Measurements from ENCODE around the gene CHURC1.

Gene CHURC1

GRCh38 chr14:64966976-64967375 lies 52.7 kb downstream of the CHURC1 start:
- DNase-seq (ENCODE audit: low spot score), result no peak
- POLR2A ChIA-PET (ENCODE audit: low non-redundant PET), result interaction anchor here (0.8 kb wide), 1 partner anchor 126 kb away, joined by 3 read pairs; no protein-coding TSS in a partner anchor
- H3K27ac ChIP-seq, result no peak overlapping the region
- CTCF ChIA-PET, result interaction anchor here (0.7 kb wide), 1 partner anchor 254 kb away, joined by 3 read pairs; no protein-coding TSS in a partner anchor
- no peak for TF ChIP-seq CTCF (conservative IDR thresholded peaks at IDR 0.05; ENCODE audit: low read depth)

- ChIA-PET POLR2A (ENCODE audit: low non-redundant PET) (no interaction called here), CTCF (no interaction called here)
- H3K27ac ChIP-seq, result no peak overlapping the region
- no peak for TF ChIP-seq CTCF (conservative IDR thresholded peaks at IDR 0.05; ENCODE audit: low read depth)
- no peak for DNase-seq (ENCODE audit: low spot score)
Observed at GRCh38 chr14:64968167-64968566, 53.9 kb downstream of the CHURC1 start.

DNA sequence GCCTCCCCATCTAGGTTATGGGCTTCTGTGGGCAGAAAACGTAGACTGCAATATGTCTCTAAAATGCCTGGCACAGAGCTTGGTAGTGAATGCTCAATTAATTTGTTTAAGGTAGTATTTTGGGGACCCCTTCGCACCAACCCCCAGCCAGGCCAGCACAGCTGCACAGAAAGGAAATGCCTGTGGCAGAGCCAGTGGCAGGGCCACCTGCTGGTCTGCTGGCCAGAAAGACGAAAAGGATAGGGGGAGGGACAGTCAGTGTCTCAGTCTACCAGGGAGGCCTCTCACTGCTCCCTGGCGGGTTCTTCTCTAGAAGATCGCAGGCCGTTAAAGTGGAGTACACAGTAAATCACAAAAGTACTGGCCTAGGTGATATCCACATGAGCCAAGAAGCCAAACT lies 54.4 kb downstream of the CHURC1 start:
- H3K27ac ChIP-seq, result no peak overlapping the region
- no peak for TF ChIP-seq CTCF (conservative IDR thresholded peaks at IDR 0.05; ENCODE audit: low read depth)
- CTCF ChIA-PET, result no interaction called here
- POLR2A ChIA-PET (ENCODE audit: low non-redundant PET), result no interaction called here
- DNase-seq (ENCODE audit: low spot score), result no peak

DNA sequence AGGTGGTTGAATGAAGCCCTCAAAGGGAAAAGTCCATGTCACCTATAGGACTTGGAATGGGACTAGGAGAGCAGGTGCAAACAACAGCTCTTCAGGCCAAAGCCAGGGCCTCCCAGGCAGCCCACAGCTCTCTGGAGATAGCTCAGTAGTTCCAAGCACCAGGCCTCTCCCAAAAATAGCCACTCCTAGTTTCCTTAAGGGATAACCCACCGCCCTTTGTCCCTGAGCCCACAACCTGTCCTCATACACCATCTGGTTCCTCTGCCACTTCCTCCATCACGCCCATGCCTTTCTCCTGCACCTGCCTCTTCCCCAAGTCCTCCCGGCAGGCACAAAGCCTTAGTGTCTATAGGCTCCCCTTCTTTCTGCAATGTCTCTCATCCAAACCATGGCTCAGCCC lies 55.8 kb downstream of the CHURC1 start:
- ChIA-PET CTCF (interaction anchor here (0.6 kb wide), 2 partner anchors 55 to 106 kb away, joined by 3 read pairs; no protein-coding TSS in a partner anchor), POLR2A (ENCODE audit: low non-redundant PET) (no interaction called here)
- no peak for TF ChIP-seq CTCF (conservative IDR thresholded peaks at IDR 0.05; ENCODE audit: low read depth)
- no peak overlapping the region for H3K27ac ChIP-seq
- DNase-seq (ENCODE audit: low spot score), result no peak

GRCh38 chr14:64970776-64971477 lies 56.7 kb downstream of the CHURC1 start:
- no peak for DNase-seq (ENCODE audit: low spot score)
- ChIA-PET CTCF (interaction anchor here (0.6 to 0.7 kb wide), 4 partner anchors 15 to 63 kb away, joined by 3 to 4 read pairs (median 3); no protein-coding TSS in a partner anchor), POLR2A (ENCODE audit: low non-redundant PET) (no interaction called here)
- H3K27ac ChIP-seq, result no peak overlapping the region
- TF ChIP-seq CTCF (conservative IDR thresholded peaks at IDR 0.05; ENCODE audit: low read depth), result no peak

DNA sequence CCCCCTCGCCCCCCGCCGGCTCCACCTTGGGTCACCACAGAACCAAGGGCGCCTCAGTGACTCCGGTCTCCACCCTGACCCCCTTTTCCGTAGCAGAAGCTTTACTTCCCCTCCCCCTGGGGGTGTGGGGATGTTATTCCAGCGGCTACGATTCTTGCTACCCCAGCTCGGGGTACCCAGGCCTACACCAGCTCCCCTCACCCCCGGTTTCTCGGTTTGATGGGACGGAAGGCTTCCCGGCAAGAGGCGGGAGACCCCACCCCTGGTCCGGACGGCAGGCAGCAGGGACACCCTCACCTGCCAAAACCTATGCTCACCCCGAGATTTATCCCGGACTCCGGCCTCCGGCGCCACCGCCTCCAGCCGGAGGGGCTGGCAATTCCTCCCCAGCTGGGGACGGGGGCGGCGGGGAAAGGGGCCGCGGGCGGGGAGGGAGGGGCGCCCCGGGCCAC lies 57.3 kb downstream of the CHURC1 start:
- ChIA-PET CTCF (interaction anchor here (0.7 kb wide), 2 partner anchors 55 to 62 kb away, joined by 3 to 4 read pairs; no protein-coding TSS in a partner anchor), POLR2A (ENCODE audit: low non-redundant PET) (no interaction called here)
- no peak for DNase-seq (ENCODE audit: low spot score)
- no peak for TF ChIP-seq CTCF (conservative IDR thresholded peaks at IDR 0.05; ENCODE audit: low read depth)
- no peak overlapping the region for H3K27ac ChIP-seq
